Stimulated activated CD4-positive, alpha-beta T cell treated with anti-CD3 and anti-CD28 coated beads, Interleukin-12 subunit alpha, Interleukin-12 subunit beta, amount 100 ng/mL, for 4 hours (primary cell): ENCODE data around the gene BPIFB3.

ENCODE experiments used
- DNase-seq: peaks from one replicate; pipeline ENCODE4 v3.0.0-alpha.2; 2020

Gene BPIFB3

DNA sequence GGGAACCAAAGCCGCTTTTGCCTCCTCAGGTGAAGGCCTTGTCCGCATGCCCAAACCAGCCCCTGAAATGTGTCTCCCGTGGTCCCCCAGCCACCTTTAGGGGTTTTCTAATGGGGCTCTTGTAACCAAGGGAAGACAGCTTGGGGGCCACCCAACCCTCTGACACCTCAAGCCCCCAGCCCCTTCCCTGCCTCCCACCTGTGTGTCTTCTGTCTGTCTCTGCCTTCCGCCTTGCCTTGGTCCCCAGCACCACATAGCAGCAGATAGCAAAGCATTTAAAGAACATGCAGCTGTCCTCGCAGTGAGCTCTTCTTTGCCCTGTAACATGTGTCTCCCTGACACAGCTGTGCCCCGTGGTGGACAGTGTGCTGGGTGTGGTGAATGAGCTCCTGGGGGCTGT is 9.6 kb downstream of the BPIFB3 start:
- DNase-seq: no peak

- no peak for DNase-seq
Measured at GRCh38 chr20:33064572-33065287, 11.0 kb downstream of the BPIFB3 start.

- no peak for DNase-seq
Measured at GRCh38 chr20:33065785-33066184, 12.1 kb downstream of the BPIFB3 start.

DNA sequence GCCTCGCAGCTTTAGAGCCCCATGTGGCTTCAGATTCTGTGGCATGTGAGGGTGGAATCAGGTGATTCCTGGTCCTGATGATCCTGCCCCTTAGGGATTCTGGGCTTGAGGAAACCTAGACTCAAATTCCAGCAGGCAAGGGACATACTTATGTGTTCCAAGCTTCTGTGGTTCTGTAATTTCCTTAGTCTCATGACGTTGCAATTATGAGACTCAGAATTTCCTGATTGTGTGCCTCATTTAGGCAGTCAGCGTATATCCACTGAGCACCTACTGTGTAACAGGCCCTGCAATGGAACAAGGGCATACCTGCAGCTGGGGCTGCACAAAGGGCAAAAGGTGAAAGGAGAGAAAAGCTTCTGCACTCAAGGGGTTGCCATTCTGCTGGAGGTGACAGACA is 14.1 kb downstream of the BPIFB3 start:
- no peak for DNase-seq

DNA sequence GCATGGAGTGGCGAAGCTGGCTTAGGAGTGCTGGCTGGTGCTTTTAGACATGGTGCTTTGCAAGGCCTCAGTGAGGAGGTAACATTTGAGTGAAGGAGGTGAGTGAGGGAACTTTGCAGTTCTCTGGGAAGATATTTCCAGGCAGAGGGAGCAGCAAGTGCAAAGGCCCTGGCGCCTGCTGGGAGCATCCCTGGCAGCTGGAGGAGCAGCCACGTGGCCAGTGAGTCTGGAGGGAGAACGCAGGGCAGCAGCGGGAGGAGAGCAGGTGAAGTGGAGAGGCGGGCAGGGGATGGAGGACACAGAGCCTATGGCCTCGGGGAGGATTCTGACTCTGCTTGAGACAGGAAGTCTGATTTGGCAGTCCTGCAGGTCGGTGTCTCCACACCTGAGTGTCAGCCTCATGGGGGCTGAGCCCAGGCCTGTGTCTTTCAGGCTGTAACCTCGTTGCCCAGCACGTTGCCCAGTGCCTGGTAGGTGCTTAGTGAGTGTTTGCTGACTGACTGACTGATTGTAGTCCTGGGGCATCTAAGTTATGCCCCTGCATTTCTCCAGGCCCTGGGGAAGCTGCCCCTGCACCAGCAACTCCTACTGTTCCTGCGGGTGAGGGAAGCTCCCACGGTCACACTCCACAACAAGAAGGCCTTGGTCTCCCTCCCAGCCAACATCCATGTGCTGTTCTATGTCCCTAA is 14.7 kb downstream of the BPIFB3 start:
- DNase-seq: no peak

DNA sequence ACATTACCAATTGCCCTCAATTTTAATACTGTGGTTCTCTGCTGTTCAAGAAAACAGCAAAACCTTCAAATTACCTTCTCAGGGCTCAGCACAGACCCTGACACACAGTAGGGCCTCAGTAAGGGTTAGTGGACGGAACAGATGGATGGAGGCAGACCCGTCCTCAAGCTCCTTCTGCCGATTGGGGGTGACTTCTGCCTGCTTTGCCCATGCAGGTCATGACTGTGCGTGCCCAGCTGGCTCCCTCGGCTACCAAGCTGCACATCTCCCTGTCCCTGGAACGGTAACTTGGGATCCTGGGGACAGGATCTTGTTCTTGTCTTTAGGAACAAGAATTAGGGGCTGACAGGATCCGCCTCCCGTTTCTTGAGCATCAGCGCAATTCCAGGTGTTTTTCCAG is 16.0 kb downstream of the BPIFB3 start:
- DNase-seq: no peak

DNA sequence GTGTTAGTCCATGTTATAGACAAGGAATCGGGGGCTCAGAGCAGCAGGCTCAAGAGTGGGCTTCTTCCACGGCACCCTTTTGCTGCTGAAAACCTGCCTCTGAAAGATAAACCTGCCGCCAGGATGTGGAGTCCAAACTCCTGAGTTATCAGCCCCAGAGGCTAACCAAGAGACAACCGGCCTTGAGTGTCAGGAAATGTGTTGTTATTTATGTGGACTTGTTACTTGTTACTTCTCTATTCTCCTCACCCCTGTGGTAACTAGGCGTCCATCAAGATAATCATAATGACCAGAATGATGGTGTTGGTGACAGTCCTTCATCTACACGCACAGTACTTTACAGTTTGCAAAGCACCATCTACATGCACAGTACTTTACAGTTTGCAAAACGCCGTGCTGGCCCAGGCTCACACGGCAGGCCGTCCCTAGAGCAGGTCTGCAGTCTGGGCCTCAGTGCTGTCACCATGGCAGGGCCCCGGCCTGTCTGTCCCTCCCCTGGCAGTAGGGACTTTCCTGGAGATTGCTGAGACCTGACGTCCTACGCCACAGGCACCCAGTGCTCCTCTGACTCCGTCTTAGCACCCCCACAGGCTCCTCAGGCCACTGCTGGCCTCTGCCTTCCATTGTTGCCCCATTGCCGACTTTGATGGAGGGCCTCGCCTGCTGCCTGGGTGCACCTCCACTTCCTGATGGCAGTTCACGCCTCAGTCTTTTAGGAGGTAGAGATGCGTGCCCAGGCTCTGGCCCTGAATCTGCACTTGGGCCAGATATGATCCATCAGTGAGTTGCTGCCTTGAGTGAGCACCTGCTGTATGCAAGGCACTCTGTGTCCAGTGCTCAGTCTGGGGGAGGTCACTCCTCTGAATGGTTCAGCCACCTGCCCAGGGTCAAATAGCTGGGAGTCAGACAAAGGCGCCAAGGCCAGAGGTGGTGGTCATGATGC is 16.7 kb downstream of the BPIFB3 start:
- DNase-seq: no peak

DNA sequence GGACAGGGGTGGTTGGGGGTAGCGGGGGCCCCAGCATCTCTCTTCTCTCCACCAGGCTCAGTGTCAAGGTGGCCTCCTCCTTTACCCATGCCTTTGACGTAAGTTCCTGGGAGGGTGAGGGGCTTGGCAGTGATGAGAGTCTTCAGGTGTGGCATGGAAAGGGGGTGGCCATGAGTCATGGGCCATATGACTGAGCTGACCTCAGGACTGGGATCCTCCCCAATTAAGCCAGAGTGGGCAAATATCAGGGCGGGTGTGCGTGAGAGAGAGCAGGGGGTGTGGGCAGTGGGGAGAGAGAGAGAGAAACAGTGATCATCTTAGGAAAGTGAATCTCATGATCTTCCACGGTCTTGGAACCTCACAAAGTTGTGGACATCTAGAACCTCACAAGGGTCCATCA is 17.5 kb downstream of the BPIFB3 start:
- no peak for DNase-seq

DNA sequence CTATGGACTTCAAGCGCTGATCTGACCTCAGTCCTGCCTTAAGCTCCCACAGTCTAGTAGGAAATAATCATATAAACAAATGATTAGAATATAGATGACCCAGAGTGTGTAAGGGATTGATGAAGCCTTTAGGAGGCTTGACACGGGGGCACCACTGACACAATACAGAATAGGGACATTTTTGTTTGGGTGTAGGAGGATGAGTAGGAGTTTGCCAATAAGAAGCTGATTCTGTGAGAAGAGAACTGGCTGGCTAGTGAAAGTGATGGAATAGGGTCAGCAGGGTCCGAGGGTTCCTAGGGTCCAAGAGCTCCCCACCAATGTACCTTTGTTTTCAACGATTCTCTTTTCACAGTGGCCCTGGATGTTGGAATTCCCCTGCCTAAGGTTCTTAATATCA is 18.7 kb downstream of the BPIFB3 start:
- no peak for DNase-seq

GRCh38 chr20:33072813-33073212 is 19.1 kb downstream of the BPIFB3 start:
- DNase-seq: no peak

- DNase-seq: no peak
Measured at GRCh38 chr20:33074675-33075074, 21.0 kb downstream of the BPIFB3 start.

DNA sequence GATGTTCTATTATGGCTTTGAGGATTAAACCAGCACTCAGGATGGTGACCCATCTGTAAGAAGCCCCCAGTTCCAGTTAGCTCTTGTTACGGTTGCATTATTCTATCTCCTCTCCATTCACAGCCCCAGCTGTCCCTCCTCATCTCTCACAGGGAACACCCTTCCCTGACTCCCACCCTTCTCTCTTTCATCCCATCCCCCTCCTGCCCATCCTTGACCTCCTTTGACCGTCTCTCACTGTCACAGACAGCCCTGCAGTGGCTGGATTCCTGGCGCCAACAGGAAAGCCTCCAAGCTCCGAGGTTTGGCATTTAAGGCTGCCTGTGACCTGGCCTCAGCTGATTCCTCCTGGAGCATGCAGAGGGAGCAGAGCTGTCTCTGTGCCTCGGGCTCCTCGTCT is 21.6 kb downstream of the BPIFB3 start:
- DNase-seq: no peak

- no peak for DNase-seq
Measured at GRCh38 chr20:33076662-33077372, 23.1 kb downstream of the BPIFB3 start.

DNA sequence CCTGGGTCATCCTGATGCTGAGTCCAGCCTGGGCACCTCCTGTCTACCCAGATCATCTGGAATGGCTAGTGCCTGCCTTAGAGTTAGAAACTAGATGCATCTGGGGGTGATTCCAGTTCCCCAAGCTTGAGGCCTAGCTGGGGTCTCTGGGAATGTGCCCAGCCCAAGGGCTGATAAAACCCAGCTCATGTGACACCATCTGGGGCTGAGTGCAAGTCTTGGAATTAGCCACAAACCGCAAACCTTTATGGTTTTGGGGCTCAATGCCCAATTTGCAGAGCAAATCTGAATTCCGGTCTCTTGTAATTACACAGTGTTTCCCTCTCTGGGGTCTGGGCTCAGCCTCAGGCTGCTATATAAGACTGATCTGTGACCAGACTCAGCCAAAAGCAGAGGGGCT is 25.6 kb downstream of the BPIFB3 start, which contains the start of gene BPIFB4:
BPIFB4 (plus strand) TSS at position 385 of the 400 bp plus-strand sequence. CDS start 1,884 bp downstream, outside the sequence.
- no peak for DNase-seq

DNA sequence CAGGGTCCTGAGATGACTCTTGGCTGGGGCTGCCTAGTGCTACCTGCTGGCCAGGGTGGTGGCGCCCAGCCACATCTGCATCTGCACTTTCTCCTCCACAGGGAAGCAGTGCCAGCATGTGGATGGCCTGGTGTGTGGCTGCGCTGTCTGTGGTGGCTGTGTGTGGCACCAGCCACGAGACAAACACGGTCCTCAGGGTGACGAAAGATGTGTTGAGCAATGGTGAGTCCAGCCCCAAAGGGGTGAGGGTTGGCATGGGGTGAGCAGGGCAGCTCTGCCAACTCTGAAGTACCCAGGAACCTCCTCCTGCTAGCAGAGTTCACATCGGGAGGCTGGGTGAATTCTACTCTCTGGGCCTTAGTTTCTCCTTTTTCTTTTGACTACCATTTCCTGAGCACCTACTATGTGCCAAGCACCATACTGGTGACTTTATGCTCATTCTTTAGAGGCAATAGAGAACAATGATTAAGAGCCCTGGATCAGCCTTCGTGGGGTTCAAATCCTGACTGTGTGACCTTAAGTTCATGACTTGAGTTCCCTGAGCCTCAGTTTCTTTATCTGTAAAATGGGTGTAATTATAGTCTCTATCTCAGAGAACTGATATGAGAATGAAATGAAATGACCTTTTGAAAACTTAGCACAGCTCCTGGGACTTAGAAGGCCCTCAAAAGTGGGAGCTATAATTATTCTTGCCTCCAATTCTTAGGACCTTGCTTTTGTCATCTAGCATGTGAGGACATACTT is 27.9 kb downstream of the BPIFB3 start:
- DNase-seq: no peak

GRCh38 chr20:33082546-33082945 is 28.8 kb downstream of the BPIFB3 start:
- DNase-seq: no peak

- DNase-seq: no peak
Measured at GRCh38 chr20:33083544-33084340, 30.0 kb downstream of the BPIFB3 start.

DNA sequence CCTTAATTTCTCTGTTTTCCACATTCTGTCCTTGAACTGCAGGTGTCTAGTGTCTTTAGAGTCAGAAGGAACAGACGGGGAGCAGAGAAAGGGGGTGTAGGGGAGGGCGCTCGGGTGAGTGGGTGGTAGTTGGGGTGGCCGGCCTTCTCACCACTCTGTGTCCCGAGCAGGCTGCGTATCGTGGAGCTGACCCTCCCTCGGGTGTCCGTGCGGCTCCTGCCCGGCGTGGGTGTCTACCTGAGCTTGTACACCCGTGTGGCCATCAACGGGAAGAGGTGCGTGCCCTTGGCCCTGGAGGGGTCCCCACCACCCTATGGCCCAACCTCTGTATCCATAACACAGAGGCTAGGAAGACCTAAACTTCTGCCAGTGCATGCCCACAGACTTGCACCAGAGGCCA is 31.0 kb downstream of the BPIFB3 start:
- no peak for DNase-seq

DNA sequence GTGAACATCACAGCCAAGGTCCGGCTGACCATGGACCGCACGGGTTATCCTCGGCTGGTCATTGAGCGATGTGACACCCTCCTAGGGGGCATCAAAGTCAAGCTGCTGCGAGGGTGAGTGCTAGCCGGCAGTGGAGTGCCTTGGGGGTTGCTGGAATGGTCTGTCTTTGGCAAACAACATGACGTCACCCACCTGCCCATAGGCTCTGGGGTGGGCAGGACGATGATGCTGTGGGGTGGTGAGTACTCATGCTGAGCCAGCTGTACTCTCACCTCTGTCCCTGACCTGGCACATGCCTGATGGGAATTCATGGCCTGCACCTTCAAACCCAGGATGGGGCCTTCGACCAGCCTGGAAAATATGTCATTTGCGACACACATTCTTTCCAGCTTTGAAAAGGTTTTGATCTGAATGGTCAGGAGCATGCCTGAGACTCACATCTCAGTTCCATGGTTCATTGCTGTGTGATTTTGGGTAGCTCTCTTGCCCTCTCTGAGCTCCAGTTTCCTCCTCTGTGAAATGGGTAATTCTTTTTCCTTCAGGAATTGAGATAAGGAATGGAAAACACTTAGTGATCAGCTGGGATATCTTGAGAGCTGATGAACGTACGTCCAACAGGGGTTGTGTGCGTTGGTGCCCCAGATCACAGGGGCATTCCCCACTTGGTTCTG is 32.5 kb downstream of the BPIFB3 start:
- no peak for DNase-seq

DNA sequence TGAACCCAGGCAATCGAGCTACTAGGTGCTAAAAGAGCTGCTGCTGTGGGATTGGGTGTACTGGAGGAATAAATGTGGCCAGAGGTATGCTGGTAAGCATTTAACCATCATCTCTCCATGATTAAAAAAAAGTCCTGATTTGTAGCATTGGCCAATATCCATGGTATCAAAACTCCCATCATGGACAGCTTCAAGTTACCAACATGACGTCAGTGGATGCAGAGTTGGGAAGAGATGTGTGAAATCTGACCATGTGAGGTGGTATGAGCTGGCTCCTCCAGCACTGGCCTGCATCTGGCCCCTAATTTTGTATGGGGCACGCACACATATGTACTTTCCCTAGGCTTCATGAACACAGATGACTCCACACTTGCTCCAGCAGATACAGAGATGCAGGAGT is 37.4 kb downstream of the BPIFB3 start:
- DNase-seq: no peak

- no peak for DNase-seq
Measured at GRCh38 chr20:33091693-33092092, 38.0 kb downstream of the BPIFB3 start.
